Activated CD8-positive, alpha-beta memory T cell treated with anti-CD3 and anti-CD28 coated beads for 1 hour (primary cell): Measurements from ENCODE around the gene SWT1.
"Not testable (repeated sequence)": the region's sequence is repeated elsewhere in the genome, so short reads cannot be mapped to it uniquely, and the experiment has no call there.

Experiments
- DNase-seq, 2 donors: peaks; one replicate each; pipeline ENCODE4 v3.0.0-alpha.2; 2020; ENCODE audit warnings: low read depth in 1 of 2; ENCODE audit errors: extremely low read depth in 1 of 2

Gene SWT1

DNA sequence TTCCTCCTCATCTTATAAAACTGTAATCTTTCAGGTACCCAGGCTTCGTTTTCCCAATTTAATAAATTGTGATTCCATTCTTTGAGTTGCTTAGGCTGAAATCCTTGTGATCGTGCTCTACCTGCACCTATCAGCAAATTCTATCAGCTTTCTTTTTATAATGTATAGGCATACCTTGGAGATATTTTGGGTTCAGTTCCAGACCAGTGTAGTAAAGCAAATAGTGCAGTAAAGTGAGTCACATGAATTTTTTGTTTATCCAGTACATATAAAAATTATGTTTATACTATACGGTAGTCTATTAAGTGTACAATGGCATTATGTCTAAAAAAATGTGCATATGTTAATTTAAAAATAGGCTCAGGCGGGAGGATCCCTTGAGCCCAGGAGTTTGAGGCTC, 5.5 kb downstream of the SWT1 start:
- DNase-seq = no peak

DNA sequence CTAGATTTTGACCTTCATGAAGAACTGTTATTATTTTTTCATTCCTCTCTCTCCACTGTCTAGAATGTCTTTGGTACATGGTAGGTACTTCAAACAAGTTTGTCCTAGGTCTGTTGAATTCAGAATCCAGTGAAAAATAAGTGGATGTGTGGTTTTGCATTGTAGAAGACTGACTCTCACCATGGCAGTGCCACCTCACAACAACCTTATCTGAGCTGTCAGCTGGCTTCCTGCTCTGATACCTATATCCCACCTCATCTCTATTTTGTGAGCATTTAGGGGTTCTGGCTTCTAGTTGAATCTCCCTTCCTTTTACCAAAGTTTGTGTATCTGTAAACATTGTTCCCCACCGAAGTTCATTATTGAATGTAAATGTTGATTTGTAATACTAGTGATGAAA, 9.1 kb downstream of the SWT1 start:
- no peak for DNase-seq

DNA sequence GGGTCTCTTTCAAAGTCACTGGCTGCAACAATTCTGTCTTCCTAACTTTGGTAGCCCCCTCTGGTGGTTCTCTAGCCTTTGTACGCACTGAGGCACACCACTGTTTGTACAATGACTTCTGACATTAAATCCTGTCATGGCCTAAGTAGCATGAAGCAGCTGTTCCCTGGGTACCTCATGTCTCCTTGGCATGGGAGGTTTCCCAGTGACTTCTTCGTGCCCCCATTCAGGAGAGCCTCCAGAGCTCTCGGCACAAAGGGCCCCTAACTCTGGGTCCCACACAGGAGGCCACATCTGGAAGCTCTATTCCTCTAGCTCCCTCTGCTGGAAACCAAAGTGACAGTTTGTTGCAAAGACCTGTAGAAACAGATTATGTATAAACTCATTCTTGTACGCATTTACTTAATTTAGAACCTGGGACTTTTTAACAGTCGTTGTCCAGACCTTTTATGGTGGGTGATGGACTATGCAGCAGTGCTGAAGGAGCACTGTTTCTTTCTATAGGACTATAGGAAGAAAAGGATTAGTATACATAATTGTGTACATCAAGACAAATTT, 13.4 kb downstream of the SWT1 start:
- peak in 1 of 2 donors; percentile 15 for DNase-seq

DNA sequence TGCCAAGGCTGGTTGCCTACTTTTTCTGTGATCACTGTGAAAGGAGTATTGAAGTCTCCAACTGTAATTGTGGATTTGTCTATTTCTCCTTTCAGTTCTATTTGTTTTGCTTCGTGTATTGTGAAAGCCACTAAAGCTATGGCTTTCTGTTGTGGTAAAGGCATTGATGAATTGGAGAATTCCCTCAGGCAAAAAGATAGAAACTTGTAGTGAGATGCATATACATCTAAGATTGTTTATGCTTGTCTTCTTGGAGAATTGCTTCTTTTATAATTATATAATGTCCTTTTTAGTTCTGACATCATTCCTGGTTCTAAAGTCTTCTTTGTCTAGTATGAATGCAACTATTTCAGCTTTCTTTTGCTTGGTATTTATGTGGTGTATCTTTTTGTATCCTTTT, 36.8 kb downstream of the SWT1 start:
- DNase-seq = no peak

DNA sequence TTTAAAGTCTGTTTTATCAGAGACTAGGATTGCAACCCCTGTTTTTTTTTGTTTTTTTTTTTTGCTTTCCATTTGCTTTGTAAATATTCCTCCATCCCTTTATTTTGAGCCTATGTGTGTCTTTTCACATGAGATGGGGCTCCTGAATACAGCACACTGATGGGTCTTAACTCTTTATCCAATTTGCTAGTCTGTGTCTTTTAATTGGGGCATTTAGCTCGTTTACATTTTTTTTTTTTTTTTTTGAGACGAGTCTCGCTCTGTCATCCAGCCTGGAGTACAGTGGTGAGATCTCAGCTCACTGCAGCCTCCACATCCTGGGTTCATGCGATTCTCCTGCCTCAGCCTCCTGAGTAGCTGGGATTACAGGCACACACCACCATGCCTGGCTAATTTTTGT, 41.7 kb downstream of the SWT1 start:
- not testable (repeated sequence) for DNase-seq

DNA sequence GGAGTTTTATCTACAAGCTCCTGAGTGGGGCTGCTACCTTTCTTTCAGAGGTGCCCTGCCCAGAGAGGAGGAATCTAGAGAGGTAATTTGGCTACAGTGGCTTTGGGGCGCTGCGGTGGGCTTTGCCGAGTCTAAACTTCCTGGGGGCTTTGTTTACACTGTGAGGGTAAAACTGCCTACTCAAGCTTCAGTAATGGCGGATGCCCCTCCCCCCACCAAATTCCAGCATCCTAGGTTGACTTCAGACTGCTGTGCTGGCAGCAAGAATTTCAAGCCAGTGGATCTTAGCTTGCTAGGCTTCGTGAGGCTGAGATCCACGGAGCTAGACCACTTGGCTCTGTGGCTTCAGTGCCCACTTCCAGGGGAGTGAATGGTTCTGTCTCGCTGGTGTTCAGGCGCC, 43.9 kb downstream of the SWT1 start:
- no peak for DNase-seq

DNA sequence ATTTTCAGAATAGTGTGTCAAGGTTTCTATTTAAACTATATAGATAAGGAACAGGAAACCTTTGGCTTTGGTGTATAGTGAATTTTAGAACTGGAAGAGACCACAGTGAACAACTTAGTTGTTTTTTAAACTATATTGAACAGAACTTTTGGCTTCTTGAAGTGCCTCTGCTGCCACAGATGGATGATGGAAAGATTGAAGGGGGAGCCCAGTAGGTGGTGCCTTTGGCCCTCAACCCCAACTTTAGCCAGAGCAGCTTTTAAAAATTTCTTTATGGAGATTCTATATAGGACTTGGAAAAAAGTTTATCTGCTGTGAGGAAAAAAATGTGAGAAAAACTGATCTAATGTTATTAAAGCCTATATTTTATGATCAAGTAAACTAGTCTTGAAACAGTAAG, 50.2 kb downstream of the SWT1 start:
- no peak for DNase-seq

DNA sequence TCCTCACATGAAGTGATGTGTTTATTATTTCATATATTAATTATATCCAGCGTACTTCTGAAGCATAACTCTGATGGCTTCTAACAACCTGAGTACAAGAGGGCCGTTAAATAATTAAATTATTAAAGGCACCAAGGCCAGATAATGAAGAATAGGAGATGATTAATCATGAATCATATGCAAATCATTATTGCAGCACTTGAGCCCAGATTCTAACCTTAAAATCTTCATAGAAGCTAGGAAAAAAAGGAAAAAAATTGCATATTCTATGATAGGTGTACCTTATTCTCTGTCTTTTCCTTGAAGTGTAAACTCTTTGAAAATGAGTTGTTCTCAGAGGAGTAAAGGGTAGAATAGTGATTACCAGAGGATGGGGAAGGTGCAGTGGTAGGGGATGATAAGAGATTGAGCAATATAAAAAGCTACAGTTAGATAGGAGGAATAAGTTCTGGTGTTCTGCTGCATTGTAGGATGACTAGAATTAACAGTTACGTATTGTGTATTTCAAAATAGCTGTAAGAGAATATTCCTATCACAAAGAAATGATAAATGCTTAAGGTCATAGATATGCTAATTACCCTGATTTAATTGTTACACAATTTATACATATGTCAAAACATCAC, 51.1 kb downstream of the SWT1 start:
- no peak for DNase-seq

DNA sequence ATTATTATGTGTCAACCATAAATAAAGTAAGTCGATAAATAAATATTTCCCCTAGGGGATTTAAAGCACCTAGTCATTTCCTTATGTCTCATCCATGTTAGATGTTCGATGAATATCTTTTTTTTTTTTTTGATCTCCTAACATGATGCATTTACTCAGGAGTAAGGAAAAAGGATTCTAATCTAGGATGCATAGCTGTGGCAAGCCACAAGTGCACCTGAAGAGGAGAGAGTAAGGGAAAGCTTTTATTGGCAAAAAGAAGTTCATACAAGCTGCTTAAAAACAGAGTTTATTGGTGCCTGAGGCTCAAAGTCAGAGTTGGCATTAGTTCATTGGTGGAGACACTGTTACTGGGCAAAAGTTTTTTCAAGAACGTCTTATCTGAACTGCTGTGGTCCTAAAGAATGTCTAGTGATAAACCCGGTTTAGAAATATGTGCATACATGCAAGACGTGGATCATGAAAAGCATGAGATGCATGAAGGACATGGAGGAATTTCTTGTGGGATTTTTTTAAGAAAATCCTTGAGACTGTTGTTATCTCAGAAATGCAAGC, 51.7 kb downstream of the SWT1 start:
- DNase-seq = no peak

DNA sequence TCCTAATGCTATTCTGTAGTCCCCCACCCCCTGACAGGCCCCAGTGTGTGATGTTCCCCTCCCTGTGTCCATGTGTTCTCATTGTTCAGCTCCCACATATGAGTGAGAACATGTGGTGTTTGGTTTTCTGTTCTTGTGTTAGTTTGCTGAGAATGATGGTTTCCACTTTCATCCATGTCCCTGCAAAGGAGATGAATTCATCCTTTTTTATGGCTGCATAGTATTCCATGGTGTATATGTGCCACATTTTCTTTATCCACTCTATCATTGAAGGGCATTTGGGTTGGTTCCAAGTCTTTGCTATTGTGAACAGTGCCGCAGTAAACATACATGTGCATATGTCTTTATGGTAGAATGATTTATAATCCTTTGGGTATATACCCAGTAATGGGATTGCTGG, 52.4 kb downstream of the SWT1 start:
- not testable (repeated sequence) for DNase-seq

DNA sequence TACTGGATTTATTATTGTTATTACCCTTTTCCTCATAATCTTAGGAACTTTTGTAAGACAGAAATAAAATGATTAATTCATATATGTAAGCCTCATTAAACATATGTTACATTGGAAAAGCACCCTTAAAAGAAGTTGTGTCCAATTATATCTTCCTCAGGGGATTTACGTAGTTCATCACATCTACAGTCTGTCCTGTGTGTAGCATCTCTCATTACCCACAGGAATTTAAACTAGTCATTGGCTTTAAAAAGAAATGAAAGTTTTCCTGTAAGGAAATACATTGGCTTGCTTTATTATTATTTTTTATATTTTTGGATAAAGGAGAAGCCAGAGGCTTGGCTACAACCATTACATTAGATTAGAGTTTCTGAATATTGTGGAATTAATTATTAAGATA, 56.1 kb downstream of the SWT1 start:
- DNase-seq = no peak

DNA sequence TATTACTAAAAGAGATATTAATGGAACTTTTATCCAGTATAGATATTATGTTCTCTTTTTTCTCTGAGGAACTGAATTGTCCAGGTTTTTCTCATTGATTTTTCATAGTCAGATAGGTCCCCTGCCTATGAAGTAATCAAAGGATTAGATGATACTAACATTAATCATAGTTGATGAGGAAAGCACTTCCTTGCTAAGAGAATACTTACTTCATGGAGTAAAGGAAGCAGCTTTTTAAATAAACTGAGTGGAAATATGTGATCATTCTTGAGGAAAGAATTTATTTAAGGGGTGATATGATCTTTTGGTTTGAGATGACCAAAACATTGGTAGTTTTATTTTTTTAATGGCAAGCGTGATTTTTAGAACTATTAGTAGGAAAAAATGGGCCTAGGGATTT, 58.9 kb downstream of the SWT1 start:
- no peak for DNase-seq

DNA sequence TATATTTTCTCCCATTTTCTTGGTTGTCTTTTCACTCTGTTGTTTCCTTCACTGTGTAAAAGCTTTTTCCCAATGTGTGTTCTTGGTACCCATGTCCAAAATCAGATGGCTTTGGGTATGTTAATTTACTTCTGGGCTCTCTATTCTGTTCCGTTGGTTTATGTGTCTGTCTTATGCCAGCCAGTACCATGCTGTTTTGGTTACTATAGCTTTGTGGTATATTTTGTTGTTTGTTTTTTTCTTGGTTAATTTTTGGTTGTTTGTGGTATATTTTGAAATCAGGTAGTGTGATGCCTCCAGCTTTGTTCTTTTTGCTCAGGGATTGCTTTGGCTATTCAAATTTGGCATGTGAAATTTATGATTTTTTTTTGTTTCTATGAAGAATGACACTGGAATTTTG, 67.2 kb downstream of the SWT1 start:
- DNase-seq = no peak

DNA sequence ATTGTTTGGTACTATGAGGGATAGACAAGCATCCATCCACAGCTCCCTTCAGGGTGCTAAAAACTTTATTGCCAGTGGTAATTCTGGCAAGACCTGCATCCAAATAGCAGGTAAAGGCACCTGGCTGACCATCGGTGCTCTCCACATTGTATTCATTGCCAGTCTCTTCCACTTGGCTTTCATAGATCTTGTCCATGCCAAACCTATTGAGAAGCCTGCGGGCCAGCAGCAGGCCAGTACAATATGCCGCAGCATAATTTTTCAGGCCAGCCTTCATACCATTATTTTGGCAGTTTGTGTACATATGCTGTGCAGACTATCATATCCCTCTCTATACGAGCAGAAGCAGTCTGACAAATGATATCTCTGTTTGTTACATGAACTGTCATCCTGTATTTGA, 70.2 kb downstream of the SWT1 start:
- DNase-seq = no peak

DNA sequence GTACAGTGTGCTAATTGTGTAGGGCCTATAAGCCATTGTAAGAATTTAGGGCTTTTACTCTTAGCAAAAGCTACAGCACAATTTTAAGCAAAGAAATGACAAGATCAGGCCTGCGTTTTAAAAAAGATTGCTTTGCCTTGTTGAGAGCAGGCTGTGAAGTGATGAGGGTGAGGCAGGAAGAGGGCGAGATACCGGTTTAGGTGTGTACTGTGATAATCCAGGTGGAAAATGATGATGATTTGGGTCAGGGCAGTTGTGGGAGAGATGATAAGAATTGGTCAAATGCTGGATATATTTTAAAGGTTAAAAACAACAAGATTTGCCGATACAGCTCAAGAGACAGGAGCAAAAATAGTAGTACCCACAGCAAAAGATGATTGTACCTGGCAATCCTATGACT, 72.0 kb downstream of the SWT1 start:
- DNase-seq = no peak

DNA sequence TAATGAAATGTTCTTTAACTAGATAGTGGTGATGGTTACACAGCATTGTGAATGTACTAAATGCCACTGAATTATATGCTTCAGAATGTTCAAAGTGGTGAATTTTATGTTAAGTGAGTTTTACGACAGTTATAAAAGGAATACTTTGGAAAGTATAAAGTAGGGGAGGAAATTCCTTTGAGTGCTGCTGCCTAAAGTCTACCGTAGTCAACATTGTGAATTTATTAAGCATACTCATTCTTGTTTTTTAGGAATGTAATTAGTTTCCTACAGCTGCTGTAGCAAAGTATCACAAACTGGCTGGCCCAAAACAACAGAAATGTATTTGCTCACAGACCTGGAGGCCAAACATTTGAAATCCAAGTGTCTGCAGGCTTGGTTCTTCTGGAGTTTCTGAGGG, 73.0 kb downstream of the SWT1 start:
- no peak for DNase-seq

DNA sequence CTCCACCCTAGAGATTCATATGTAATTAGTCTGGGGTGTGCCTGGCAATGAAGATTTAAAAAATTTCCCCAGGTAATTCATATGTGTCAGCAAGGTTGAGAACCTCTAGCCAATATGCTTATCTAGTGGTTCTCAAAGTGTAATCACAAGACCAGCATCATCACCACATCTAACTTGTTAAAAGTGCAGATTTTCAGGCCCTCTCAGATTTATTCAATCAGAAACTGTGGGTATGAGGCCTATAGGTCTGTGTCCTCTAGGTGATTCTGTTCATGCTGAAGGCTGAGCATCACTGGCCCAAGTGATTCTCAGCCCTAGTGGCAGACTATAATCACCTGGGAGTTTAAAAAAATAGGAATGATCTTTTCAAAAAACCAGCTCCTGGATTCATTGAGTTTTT, 75.9 kb downstream of the SWT1 start:
- no peak for DNase-seq

DNA sequence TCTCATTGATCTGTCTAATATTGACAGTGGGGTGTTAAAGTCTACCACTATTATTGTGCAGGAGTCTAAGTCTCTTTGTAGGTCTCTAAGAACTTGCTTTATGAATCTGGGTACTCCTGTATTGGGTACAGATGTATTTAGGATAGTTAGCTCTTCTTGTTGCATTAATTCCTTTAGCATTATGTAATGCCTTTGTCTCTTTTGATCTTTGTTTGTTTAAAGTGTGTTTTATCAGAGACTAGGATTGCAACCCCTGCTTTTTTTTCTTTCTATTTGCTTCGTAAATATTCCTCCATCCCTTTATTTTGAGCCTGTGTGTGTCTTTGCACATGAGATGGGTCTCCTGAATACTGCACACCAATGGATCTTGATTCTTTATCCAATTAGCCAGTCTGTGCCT, 77.2 kb downstream of the SWT1 start:
- DNase-seq = not testable (repeated sequence)

DNA sequence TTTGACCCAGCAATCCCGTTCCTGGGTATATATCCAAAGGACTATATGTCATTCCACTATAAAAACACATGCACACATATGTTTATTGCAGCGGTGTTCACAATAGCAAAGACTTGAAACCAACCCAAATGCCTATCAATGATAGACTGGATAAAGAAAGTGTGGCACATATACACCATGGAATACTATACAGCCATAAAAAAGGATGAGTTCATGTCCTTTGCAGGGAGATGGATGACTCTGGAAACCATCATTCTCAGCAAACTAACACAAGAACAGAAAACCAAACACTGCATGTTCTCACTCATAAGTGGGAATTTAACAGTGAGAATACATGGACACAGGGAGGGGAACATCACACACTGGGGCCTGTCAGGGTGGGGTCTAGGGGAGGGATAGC, 80.2 kb downstream of the SWT1 start:
- not testable (repeated sequence) for DNase-seq

DNA sequence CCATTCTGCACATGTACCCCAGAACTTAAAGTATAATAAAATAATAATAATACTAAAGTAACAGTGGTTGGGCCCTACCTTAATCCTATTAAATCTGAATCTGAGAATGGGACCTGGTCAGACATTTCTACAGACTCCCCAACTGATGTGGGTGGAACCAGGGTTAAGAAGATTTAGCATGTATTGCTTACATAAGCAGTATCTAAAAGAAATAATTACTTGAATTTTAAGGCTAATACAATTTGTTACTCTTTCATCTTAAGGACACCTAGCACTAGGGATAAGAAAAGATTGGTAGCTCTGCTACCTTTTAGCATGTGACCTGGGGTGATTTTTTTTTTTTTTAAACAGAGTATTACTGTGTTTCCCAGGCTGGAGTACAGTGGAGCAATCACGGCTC, 80.7 kb downstream of the SWT1 start:
- DNase-seq = no peak

DNA sequence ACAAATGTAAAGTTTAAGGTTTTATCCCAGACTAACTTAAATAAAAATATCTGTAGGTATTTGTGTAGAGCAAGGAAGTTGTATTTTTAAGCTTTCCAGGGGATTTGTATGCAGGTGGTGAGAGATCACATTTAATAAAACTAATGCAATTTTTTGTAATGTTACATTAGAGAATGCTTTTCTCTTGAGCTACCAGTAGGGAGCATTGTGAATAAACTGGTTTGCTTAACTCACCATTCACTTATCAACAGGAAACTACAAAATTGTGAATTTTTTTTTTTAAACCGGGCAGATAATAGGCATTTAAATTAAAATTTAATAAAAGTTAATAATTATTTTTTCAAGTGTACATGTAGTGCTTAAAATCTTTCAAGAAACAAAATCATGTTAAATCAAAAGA, 81.5 kb downstream of the SWT1 start:
- no peak for DNase-seq

DNA sequence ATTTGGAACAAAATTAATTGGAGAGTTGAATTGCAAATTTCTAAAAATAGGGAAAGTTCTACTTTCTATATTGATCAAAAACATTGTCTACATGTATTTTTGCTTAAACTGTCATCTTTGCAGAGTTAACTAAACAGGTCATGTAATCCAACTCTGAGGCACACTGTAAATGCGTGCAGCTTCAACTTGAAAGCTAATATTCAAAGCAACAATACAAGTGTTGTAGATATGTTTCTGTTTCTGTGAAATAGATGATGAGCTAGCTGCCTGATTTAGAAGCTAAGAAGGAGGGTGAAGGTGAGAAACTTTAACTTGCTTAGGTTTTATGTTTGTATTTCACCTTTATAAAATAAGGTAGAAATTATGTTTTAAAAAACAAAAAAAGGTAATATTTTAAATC, 82.9 kb downstream of the SWT1 start:
- no peak for DNase-seq

DNA sequence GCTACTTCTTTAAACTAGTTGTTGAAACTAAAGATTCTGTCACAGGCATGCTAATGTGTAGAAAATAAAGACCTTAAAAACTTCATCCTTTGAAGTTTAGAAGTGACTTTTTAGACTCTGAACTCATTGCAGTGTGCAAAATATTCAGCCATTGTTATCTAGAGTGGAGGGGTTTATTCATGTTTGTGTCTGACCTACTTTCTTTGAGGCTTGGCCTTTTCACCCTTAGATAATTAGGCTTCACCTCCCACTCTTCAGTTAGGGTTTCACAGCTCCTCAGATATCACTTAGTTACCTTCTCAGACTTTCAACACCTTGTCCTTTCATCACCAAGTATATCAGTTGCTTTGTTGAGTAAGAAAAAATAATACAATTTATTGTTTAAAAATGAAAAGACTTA, 84.2 kb downstream of the SWT1 start:
- no peak for DNase-seq
